ENCODE measurements around the gene ACOT11. TPM values are rescaled to one million over a fixed set of nuclear protein-coding genes. Genes with fewer than 3 reads are reported as not detected.
"Not testable (repeated sequence)": the region's sequence is repeated elsewhere in the genome, so short reads cannot be mapped to it uniquely, and the experiment has no call there.

Gene ACOT11
- total RNA-seq, 1 experiment from 2014 or later, result 1.9 TPM

- ATAC-seq (no peak), DNase-seq (ENCODE audit: low read depth, low spot score) (no peak)
- no TSS peak for BruUV-seq (replicated peaks)
- intact Hi-C loops (cut with micrococcal nuclease; ENCODE audit: unreplicated experiment) (no loop called here), in situ Hi-C loops (cut with HindIII; ENCODE audit: low pct_unique_long_range_greater_than_20kb, low sequenced_read_pairs) (no loop called here)
- Histone ChIP-seq H3K4me3 (ENCODE audit: low read depth in 2 of 2, low read length in 2 of 2) (no peak overlapping the region), H3K9me3 (ENCODE audit: control insufficient read depth, insufficient read depth, low read depth, low read length) (no peaks in the 10 kb centered on the region), H3K36me3 (ENCODE audit: control insufficient read depth, insufficient read depth, low read length) (no peaks in the 10 kb centered on the region), H3K4me1 (ENCODE audit: control insufficient read depth, insufficient read depth, low read length) (no peaks in the 10 kb centered on the region), H3K27ac (ENCODE audit: low read length) (no peak overlapping the region), H3K27me3 (ENCODE audit: control insufficient read depth, insufficient read depth, low read length) (no peaks in the 10 kb centered on the region)
- ChIA-PET CTCF (no interaction called here), POLR2A (no interaction called here)
- TF ChIP-seq REST (IDR thresholded peaks at IDR 0.05; ENCODE audit: insufficient read depth in 1 of 2, low read depth in 2 of 2, low read length in 1 of 2), result no peak
- no peak for TF ChIP-seq TCF7L2 (IDR thresholded peaks at IDR 0.05; ENCODE audit: low read depth, low read length)
- TF ChIP-seq SIN3A (IDR thresholded peaks at IDR 0.05; ENCODE audit: borderline replicate concordance, insufficient read depth, low read depth, low read length), result no peak
- no peak for TF ChIP-seq CTCF (IDR thresholded peaks at IDR 0.05)
- TF ChIP-seq POLR2AphosphoS5 (IDR thresholded peaks at IDR 0.05; ENCODE audit: low read depth, low read length), result no peak
Observed at GRCh38 chr1:54520631-54521321, 27.3 kb upstream of the ACOT11 start.

- BruUV-seq (replicated peaks); intact Hi-C loops (cut with micrococcal nuclease; ENCODE audit: unreplicated experiment); ATAC-seq; DNase-seq (ENCODE audit: low read depth, low spot score); H3K27me3 ChIP-seq (ENCODE audit: control insufficient read depth, insufficient read depth, low read length); POLR2A ChIA-PET; H3K36me3 ChIP-seq (ENCODE audit: control insufficient read depth, insufficient read depth, low read length); H3K9me3 ChIP-seq (ENCODE audit: control insufficient read depth, insufficient read depth, low read depth, low read length); H3K27ac ChIP-seq (ENCODE audit: low read length); H3K4me1 ChIP-seq (ENCODE audit: control insufficient read depth, insufficient read depth, low read length); CTCF ChIA-PET; H3K4me3 ChIP-seq (ENCODE audit: low read depth in 2 of 2, low read length in 2 of 2); in situ Hi-C loops (cut with HindIII; ENCODE audit: low pct_unique_long_range_greater_than_20kb, low sequenced_read_pairs): not testable (repeated sequence)
Observed at GRCh38 chr1:54526565-54526964, 21.5 kb upstream of the ACOT11 start.

- no peaks in the 10 kb centered on the region for H3K27me3 ChIP-seq (ENCODE audit: control insufficient read depth, insufficient read depth, low read length)
- BruUV-seq (replicated peaks), result no TSS peak
- H3K9me3 ChIP-seq (ENCODE audit: control insufficient read depth, insufficient read depth, low read depth, low read length), result no peaks in the 10 kb centered on the region
- no peaks in the 10 kb centered on the region for H3K4me1 ChIP-seq (ENCODE audit: control insufficient read depth, insufficient read depth, low read length)
- in situ Hi-C loops (cut with HindIII; ENCODE audit: low pct_unique_long_range_greater_than_20kb, low sequenced_read_pairs), result no loop called here
- H3K4me3 ChIP-seq (ENCODE audit: low read depth in 2 of 2, low read length in 2 of 2), result no peak overlapping the region
- TF ChIP-seq REST (IDR thresholded peaks at IDR 0.05; ENCODE audit: insufficient read depth in 1 of 2, low read depth in 2 of 2, low read length in 1 of 2), result no peak
- TF ChIP-seq POLR2AphosphoS5 (IDR thresholded peaks at IDR 0.05; ENCODE audit: low read depth, low read length), result no peak
- no peak for TF ChIP-seq TCF7L2 (IDR thresholded peaks at IDR 0.05; ENCODE audit: low read depth, low read length)
- TF ChIP-seq CTCF (IDR thresholded peaks at IDR 0.05), result no peak
- TF ChIP-seq SIN3A (IDR thresholded peaks at IDR 0.05; ENCODE audit: borderline replicate concordance, insufficient read depth, low read depth, low read length), result no peak
- ChIA-PET CTCF (no interaction called here), POLR2A (no interaction called here)
- DNase-seq (ENCODE audit: low read depth, low spot score) (no peak), ATAC-seq (no peak)
- H3K36me3 ChIP-seq (ENCODE audit: control insufficient read depth, insufficient read depth, low read length), result no peaks in the 10 kb centered on the region
- intact Hi-C loops (cut with micrococcal nuclease; ENCODE audit: unreplicated experiment), result no loop called here
- H3K27ac ChIP-seq (ENCODE audit: low read length), result no peak overlapping the region
Observed at GRCh38 chr1:54528613-54529012, 19.4 kb upstream of the ACOT11 start.
